Type B pancreatic cell (in vitro differentiated cells): ENCODE measurements around the gene CDC20B. TPM values are rescaled to one million over a fixed set of nuclear protein-coding genes. Genes with fewer than 3 reads are reported as not detected.

Experiments
- DNase-seq: peaks from one replicate; pipeline ENCODE4 v3.0.0; 2021; ENCODE audit warnings: mixed read lengths; ENCODE audit not compliant: unreplicated experiment; ENCODE audit errors: extremely low spot score
- H3K27ac Mint-ChIP-seq: 2 replicates; pipeline ENCODE4 v1.8.0; 2021; ENCODE audit warnings: mild to moderate bottlenecking, mixed read lengths
- H3K27me3 Mint-ChIP-seq: 2 replicates; pipeline ENCODE4 v1.8.0; 2021; ENCODE audit warnings: mixed read lengths
- H3K36me3 Mint-ChIP-seq: 2 replicates; pipeline ENCODE4 v1.8.0; 2021; ENCODE audit warnings: mixed read lengths
- H3K4me1 Mint-ChIP-seq: one replicate; pipeline ENCODE4 v1.8.0; 2021; ENCODE audit warnings: mixed read lengths; ENCODE audit not compliant: unreplicated experiment
- H3K4me3 Mint-ChIP-seq: 2 replicates; pipeline ENCODE4 v1.8.0; 2021; ENCODE audit warnings: mild to moderate bottlenecking, mixed read lengths
- H3K9me3 Mint-ChIP-seq: 2 replicates; pipeline ENCODE4 v1.8.0; 2021; ENCODE audit warnings: mixed read lengths
- total RNA-seq: library from RNA; stranded (reverse); gene quantifications from 2 replicates; pipeline ENCODE4 v1.2.1, GENCODE V29; 2021; ENCODE audit warnings: low replicate concordance
- TF ChIP-seq, protein P1 (sequence below): fragments of 200-600 bp; sonication (generic); conservative IDR thresholded peaks from 2 replicates; pipeline ENCODE4 v1.5.0; 2021; ENCODE audit warnings: antibody characterized with exemption, mild to moderate bottlenecking

Gene CDC20B
- total RNA-seq, 1 donor from 2014 or later: 0.92 TPM

DNA sequence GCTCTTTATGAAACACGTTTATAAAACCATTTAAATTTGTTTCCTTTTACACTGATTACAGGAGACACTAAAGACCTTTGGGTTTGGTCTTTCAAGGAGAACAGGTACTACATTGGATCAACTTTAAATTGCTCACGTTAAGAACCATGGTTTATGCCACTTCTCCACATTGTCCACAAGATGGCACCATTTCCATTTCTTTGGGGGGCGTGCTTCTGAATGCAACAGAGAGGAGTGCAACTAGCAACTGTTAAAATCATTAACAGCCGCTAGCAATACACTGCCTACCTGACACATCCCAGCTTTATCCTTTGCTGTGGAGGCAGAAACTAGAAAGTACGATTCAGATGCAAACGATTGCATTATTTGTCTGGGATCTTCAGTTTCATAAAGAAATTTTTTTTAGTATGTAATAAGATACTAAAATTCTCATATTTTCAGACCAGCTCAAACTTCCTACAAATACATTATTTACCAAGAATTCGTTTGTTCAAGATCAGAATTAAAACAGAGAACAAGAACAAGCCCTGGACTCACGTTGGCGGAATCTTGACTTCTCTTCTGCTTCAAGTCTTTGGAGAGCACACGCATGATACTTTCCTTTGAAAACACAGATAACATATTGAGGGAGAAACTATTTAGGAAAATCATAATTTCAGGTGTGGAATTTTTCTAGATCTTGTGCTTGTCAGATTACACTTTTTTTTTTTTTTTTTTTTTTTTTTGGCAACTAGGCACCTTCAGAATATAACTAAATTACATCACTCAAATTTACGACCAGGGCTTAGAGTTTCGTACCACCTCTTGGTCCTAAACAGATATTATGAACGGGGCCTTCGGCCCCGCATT lies 702 bp downstream of the CDC20B start:
- TF ChIP-seq, protein P1, sequence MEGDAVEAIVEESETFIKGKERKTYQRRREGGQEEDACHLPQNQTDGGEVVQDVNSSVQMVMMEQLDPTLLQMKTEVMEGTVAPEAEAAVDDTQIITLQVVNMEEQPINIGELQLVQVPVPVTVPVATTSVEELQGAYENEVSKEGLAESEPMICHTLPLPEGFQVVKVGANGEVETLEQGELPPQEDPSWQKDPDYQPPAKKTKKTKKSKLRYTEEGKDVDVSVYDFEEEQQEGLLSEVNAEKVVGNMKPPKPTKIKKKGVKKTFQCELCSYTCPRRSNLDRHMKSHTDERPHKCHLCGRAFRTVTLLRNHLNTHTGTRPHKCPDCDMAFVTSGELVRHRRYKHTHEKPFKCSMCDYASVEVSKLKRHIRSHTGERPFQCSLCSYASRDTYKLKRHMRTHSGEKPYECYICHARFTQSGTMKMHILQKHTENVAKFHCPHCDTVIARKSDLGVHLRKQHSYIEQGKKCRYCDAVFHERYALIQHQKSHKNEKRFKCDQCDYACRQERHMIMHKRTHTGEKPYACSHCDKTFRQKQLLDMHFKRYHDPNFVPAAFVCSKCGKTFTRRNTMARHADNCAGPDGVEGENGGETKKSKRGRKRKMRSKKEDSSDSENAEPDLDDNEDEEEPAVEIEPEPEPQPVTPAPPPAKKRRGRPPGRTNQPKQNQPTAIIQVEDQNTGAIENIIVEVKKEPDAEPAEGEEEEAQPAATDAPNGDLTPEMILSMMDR: peak; percentile 89
- Mint-ChIP-seq H3K27me3 (peaks cover 65% of the 10 kb centered on the region), H3K4me1 (peaks cover 13% of the 10 kb centered on the region), H3K36me3 (no peaks in the 10 kb centered on the region), H3K27ac (peak overlapping the region; percentile 41), H3K9me3 (no peaks in the 10 kb centered on the region), H3K4me3 (peak overlapping the region; percentile 87)
- DNase-seq: no peak

DNA sequence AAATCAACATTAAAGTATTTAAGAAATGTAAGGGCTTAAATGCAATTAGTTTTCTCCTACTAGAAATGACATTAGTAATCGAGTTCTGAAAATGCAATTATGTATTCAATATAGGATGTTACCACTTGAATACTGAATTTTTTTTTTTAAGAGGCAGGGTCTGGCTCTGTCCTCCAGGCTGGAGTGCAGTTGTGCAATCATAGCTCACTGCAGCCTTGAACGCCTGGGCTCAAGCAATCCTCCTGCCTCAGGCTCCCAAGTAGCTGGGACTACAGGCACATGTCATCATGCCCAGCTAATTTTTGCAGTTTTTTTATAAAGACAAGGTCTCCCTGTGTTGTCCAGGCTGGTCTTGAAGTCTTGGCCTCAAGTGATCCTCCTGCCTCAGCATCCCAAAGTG lies 1.5 kb downstream of the CDC20B start:
- Mint-ChIP-seq H3K36me3 (no peaks in the 10 kb centered on the region), H3K27me3 (peaks cover 57% of the 10 kb centered on the region), H3K4me1 (peaks cover 13% of the 10 kb centered on the region), H3K9me3 (no peaks in the 10 kb centered on the region), H3K27ac (no peak overlapping the region), H3K4me3 (no peak overlapping the region)
- no peak for DNase-seq
- TF ChIP-seq, protein P1: no peak

DNA sequence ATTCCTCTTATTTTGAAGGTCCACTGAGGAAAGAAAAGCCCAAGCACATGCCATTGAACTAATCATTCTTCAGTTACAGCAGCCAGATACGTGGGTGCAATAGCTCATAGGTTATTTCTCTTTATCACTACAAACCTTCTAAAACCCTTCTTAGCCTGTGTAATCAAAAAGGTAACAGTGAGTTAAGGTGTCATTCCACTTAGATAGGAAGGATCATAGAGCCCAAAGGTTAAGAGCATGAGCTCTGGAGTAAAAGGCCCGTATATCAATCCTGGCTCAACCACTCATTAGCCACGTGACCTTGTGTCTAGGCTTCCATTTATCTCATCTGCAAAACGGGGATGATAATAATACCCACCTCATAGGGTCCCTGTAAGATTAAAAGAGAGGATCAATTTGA lies 10.3 kb downstream of the CDC20B start:
- Mint-ChIP-seq H3K36me3 (peaks cover 25% of the 10 kb centered on the region), H3K4me3 (no peak overlapping the region), H3K27ac (no peak overlapping the region), H3K27me3 (no peaks in the 10 kb centered on the region), H3K9me3 (no peaks in the 10 kb centered on the region), H3K4me1 (no peaks in the 10 kb centered on the region)
- DNase-seq: no peak
- TF ChIP-seq, protein P1: no peak

DNA sequence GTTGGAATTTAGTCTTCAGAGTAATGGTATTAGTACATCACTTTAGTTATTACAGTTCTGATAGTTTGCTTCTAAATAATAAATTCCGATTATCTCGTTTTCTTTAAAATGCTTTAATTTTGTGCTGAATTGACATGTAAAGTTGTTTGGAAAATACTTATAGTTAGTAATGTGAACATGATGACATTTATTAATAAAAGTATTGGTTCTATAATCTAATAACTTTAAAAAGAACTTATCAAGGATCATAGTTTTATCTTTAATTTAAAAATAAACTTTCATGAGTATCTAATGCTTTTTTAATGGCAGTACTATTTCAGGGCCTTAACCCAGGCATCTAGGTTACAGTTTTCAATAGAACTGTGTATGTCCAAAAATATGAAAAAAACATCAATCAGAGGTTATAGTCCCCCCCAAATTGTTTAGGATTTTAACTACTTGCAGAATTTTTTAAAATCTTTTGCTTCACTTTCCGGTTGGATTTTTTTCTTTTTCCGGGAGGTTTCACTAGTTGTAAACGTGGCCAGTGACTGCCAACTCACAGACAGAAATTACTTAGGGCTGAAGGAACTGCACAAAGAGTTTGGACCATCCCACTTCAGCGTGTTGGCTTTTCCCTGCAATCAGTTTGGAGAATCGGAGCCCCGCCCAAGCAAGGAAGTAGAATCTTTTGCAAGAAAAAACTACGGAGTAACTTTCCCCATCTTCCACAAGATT lies 12.3 kb downstream of the CDC20B start:
- H3K4me1 Mint-ChIP-seq: no peaks in the 10 kb centered on the region
- DNase-seq: no peak
- TF ChIP-seq, protein P1: no peak
- peak overlapping the region; percentile 94 for H3K4me3 Mint-ChIP-seq
- peaks cover 4% of the 10 kb centered on the region for H3K9me3 Mint-ChIP-seq
- peak overlapping the region; percentile 93 for H3K27ac Mint-ChIP-seq
- peaks cover 12% of the 10 kb centered on the region for H3K27me3 Mint-ChIP-seq
- H3K36me3 Mint-ChIP-seq: peaks cover 25% of the 10 kb centered on the region

DNA sequence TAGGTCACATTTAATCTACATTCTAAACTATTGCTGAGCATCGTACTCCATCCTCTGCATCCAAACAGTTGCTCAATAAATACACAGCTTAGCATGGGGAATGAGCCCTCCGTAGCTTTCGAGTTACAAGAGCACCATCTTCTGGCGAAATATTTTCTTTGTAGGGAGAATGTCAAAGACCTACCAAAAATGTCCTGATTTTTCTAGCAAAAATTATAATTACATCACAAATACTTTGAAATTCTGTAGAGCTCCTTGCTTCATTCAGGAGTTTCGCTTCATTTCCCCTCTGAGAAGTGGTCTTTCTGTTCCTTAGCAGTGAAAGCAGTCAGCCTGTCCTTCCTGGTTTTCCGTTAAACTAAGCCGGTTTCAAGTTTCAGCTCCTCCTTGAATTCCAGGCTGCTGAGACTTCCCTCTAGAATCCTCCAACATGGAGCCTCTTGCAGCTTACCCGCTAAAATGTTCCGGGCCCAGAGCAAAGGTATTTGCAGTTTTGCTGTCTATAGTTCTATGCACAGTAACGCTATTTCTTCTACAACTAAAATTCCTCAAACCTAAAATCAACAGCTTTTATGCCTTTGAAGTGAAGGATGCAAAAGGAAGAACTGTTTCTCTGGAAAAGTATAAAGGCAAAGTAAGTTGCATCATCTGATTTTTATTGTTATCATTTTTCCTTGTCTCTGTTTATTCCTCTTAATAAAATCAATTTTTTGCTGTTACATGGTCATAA lies 13.0 kb downstream of the CDC20B start, which contains the start of gene GPX8:
TSS of gene GPX8 (plus strand) at position 409 of the 730 bp plus-strand sequence. CDS start at position 431, 22 bp downstream.
- Mint-ChIP-seq H3K9me3 (peaks cover 4% of the 10 kb centered on the region), H3K27me3 (peaks cover 17% of the 10 kb centered on the region), H3K27ac (peak within 1 kb of the TSS; percentile 93), H3K36me3 (peaks cover 19% of the 10 kb centered on the region), H3K4me1 (no peaks in the 10 kb centered on the region), H3K4me3 (peak within 1 kb of the TSS; percentile 94)
- no peak for DNase-seq
- TF ChIP-seq, protein P1: peak; percentile 74
